SK-N-SH (cell line): ENCODE results near the gene PMP22. TPM values are rescaled to one million over a fixed set of nuclear protein-coding genes. Genes with fewer than 3 reads are reported as not detected.

ENCODE experiments used
- CTCF ChIA-PET: fragments of 300-600, 350-600 bp; formaldehyde crosslinking; extraction: SDS; loops from one replicate; lab custom pipeline; 2021; lab: Yijun Ruan, JAX
- POLR2A ChIA-PET: fragments of 350-600 bp; sonication (Branson Sonifier 250); formaldehyde crosslinking; extraction: SDS; loops from one replicate; lab custom pipeline; 2020; ENCODE audit warnings: antibody characterized with exemption, inconsistent platforms; lab: Yijun Ruan, JAX
- DNase-seq: peaks from one replicate; pipeline ENCODE4 v3.0.0; 2012
- H2AFZ ChIP-seq: fragments of 200-600 bp; sonication (generic); 2 replicates; pipeline ENCODE4 v1.8.1; 2016; ENCODE audit warnings: antibody characterized with exemption, mild to moderate bottlenecking, low read depth
- H3F3A ChIP-seq: fragments of 200-600 bp; sonication (generic); replicated peaks from 2 replicates; pipeline ENCODE3; 2016; ENCODE audit warnings: antibody characterized with exemption, mild to moderate bottlenecking; ENCODE audit not compliant: insufficient read depth
- H3K27ac ChIP-seq, 2 experiments: fragments of 200-500 bp in 1 of 2; fragments of 200-600 bp in 1 of 2; sonication (Bioruptor generic) in 1 of 2; sonication (generic), shearing (Covaris generic) in 1 of 2; 2 replicates each; pipeline versions ENCODE4 v1.5.1 to v1.6.1; 2014 to 2016; ENCODE audit warnings: low read depth in 2 of 2, inconsistent platforms in 1 of 2, low read length in 1 of 2, mild to moderate bottlenecking in 1 of 2, mixed read lengths in 1 of 2
- H3K27me3 ChIP-seq: fragments of 200-600 bp; sonication (generic), shearing (Covaris generic); 2 replicates; pipeline ENCODE4 v1.6.1; 2016; ENCODE audit warnings: mixed run types; ENCODE audit not compliant: insufficient read depth
- H3K36me3 ChIP-seq, 2 experiments: fragments of 200-500 bp in 1 of 2; fragments of 200-600 bp in 1 of 2; sonication (Bioruptor generic) in 1 of 2; sonication (generic) in 1 of 2; replicated peaks in 1 of 2; 2 replicates each; pipeline versions ENCODE3 to v1.5.1; 2014 to 2016; ENCODE audit warnings: low read length in 1 of 2, mild to moderate bottlenecking in 1 of 2; ENCODE audit not compliant: insufficient read depth in 2 of 2, control insufficient read depth in 1 of 2
- H3K4me1 ChIP-seq, 2 experiments: fragments of 200-500 bp in 1 of 2; fragments of 200-600 bp in 1 of 2; sonication (Bioruptor generic) in 1 of 2; sonication (generic), shearing (Covaris generic) in 1 of 2; 2 replicates each; pipeline versions ENCODE4 v1.5.1 to v1.6.1; 2014 to 2016; ENCODE audit warnings: low read depth in 1 of 2, low read length in 1 of 2, mixed run types in 1 of 2; ENCODE audit not compliant: insufficient read depth in 2 of 2, control insufficient read depth in 1 of 2
- H3K4me2 ChIP-seq: fragments of 200-600 bp; sonication (generic), shearing (Covaris generic); 2 replicates; pipeline ENCODE4 v1.6.1; 2017; ENCODE audit warnings: mixed run types
- H3K4me3 ChIP-seq, 2 experiments: fragments of 200-500 bp in 1 of 2; fragments of 200-600 bp in 1 of 2; sonication (Bioruptor generic) in 1 of 2; sonication (generic), shearing (Covaris generic) in 1 of 2; 2 replicates each; pipeline versions ENCODE4 v1.5.1 to v1.8.1; 2014 to 2016; ENCODE audit warnings: low read depth in 2 of 2, inconsistent platforms in 1 of 2, low read length in 1 of 2, mild to moderate bottlenecking in 1 of 2, mixed read lengths in 1 of 2, moderate library complexity in 1 of 2
- H3K79me2 ChIP-seq: fragments of 200-600 bp; sonication (generic); 2 replicates; pipeline ENCODE4 v1.8.1; 2017; ENCODE audit warnings: mild to moderate bottlenecking; ENCODE audit not compliant: insufficient read depth
- H3K9ac ChIP-seq: fragments of 200-600 bp; sonication (generic); 2 replicates; pipeline ENCODE4 v1.6.1; 2017; ENCODE audit warnings: mixed run types
- H3K9me2 ChIP-seq: fragments of 200-600 bp; sonication (generic); 2 replicates; pipeline ENCODE4 v1.6.1; 2017; ENCODE audit warnings: mixed run types
- H3K9me3 ChIP-seq: fragments of 200-600 bp; sonication (generic); 2 replicates; pipeline ENCODE4 v1.6.1; 2017; ENCODE audit warnings: mixed run types, mild to moderate bottlenecking, moderate library complexity
- H4K20me1 ChIP-seq: fragments of 200-600 bp; sonication (generic); 2 replicates; pipeline ENCODE4 v1.6.1; 2017; ENCODE audit warnings: mild to moderate bottlenecking, mixed run types; ENCODE audit not compliant: insufficient read depth
- ELF1 ChIP-seq: IDR thresholded peaks from 2 replicates; pipeline ENCODE4 v1.4.0; 2012
- EP300 ChIP-seq, 2 experiments: IDR thresholded peaks; 2 replicates each; pipeline versions ENCODE4 v1.4.0 to v1.6.1; 2012; ENCODE audit warnings: borderline replicate concordance in 1 of 2, low read depth in 1 of 2, low read length in 1 of 2
- FOXM1 ChIP-seq: IDR thresholded peaks from 2 replicates; pipeline ENCODE4 v1.4.0; 2012; ENCODE audit warnings: low read depth, mild to moderate bottlenecking
- GATA2 ChIP-seq: sonication (generic); formaldehyde crosslinking; IDR thresholded peaks from 2 replicates; pipeline ENCODE4 v1.5.0; 2020; ENCODE audit warnings: mild to moderate bottlenecking, missing genetic modification reagents
- JUND ChIP-seq: IDR thresholded peaks from 2 replicates; pipeline ENCODE4 v1.4.0; 2012
- MXI1 ChIP-seq: IDR thresholded peaks from 2 replicates; pipeline ENCODE4 v1.6.1; 2012; ENCODE audit warnings: mild to moderate bottlenecking, low read depth, low read length, improper control_type of control experiment
- NFIC ChIP-seq: IDR thresholded peaks from 2 replicates; pipeline ENCODE4 v1.4.0; 2012; ENCODE audit warnings: borderline replicate concordance
- NRF1 ChIP-seq: IDR thresholded peaks from 2 replicates; pipeline ENCODE4 v1.6.1; 2012; ENCODE audit warnings: low read depth, mild to moderate bottlenecking, low read length
- RAD21 ChIP-seq: IDR thresholded peaks from 2 replicates; pipeline ENCODE4 v1.6.1; 2012; ENCODE audit warnings: mild to moderate bottlenecking, low read length
- RFX5 ChIP-seq: IDR thresholded peaks from 2 replicates; pipeline ENCODE4 v1.6.1; 2012; ENCODE audit warnings: mild to moderate bottlenecking, improper control_type of control experiment, low read length
- RXRA ChIP-seq: IDR thresholded peaks from 2 replicates; pipeline ENCODE4 v1.4.0; 2012; ENCODE audit warnings: low read depth, mild to moderate bottlenecking, borderline replicate concordance
- SIN3A ChIP-seq: IDR thresholded peaks from 2 replicates; pipeline ENCODE4 v1.6.1; 2012; ENCODE audit warnings: low read depth, mild to moderate bottlenecking, low read length, moderate library complexity, borderline replicate concordance
- SMC3 ChIP-seq: IDR thresholded peaks from 2 replicates; pipeline ENCODE4 v1.6.1; 2012; ENCODE audit warnings: low read depth, low read length, improper control_type of control experiment
- YY1 ChIP-seq: IDR thresholded peaks from 2 replicates; pipeline ENCODE4 v1.4.0; 2012; ENCODE audit warnings: low read depth, mild to moderate bottlenecking
- WGBS: methylation state at CpG from one replicate; pipeline ENCODE4 v1.1.6; 2017; ENCODE audit warnings: low lambda C conversion rate; 5-methylcytosine and 5-hydroxymethylcytosine counted together
- polyA plus RNA-seq, 3 experiments: library from polyadenylated mRNA; depleted of rRNA; stranded (reverse); fragments of >200 nt; gene quantifications; 2 replicates each; pipeline ENCODE4 v1.2.3, GENCODE V29; 2012
- TF ChIP-seq, protein P1 (sequence below): IDR thresholded peaks from 2 replicates; pipeline ENCODE4; 2012
- TF ChIP-seq, protein P2 (sequence below): IDR thresholded peaks from 2 replicates; pipeline ENCODE4 v1.4.0; 2012; ENCODE audit warnings: low read depth, borderline replicate concordance
- TF ChIP-seq, protein P3 (sequence below): IDR thresholded peaks from 2 replicates; pipeline ENCODE4 v1.4.0; 2012; ENCODE audit warnings: low read depth
- TF ChIP-seq, protein P4 (sequence below): fragments of 150-350 bp; IDR thresholded peaks from 2 replicates; pipeline ENCODE4 v1.6.1; 2016; ENCODE audit warnings: mild to moderate bottlenecking, low read depth, low read length
- TF ChIP-seq, protein P5 (sequence below): fragments of 200-600 bp; sonication (generic); IDR thresholded peaks from 2 replicates; pipeline ENCODE4 v1.6.1; 2017; ENCODE audit warnings: antibody characterized with exemption, mild to moderate bottlenecking, moderate library complexity

Gene PMP22
- polyA plus RNA-seq, 1 of the 3 experiments (the other 2 are of a cell fraction), result 82.5 TPM

DNA sequence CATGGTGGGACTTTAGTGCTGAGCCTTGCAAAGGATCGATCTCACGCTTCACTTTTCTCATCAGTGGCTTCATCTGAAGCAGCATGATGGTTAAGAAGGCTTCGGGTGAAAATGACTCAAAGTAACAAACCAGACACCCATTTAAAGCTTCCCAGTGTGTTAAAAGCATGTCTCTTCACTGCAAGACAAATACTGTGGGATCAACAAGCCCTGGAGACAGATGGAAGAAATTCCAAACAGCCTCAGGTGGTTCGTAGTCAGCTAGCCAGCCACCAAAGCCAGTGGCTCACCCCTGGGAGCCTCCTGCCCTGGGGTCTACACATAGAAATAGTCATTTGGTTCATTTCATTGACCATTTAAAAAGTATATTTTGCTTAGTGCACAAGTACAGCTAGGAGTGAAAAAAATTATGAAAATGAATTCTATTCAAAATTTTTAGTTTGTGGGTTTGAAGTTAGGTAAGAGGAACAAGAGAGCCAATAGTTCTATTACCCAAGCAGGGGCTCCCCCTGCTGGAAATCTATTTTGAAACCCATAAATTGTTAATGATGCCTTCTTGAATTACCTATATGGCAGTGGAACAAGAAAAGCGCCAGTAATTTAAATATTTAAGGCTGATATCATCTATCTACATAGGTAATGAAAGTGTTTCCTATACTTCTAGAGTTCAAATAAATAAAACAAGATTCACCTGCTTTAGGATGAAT is 51.6 kb downstream of the PMP22 start:
- no peaks in the 10 kb centered on the region for H3K79me2 ChIP-seq
- H3K27ac ChIP-seq, result no peak overlapping the region
- H3K9me3 ChIP-seq, result no peaks in the 10 kb centered on the region
- ChIA-PET POLR2A (interaction anchor here (0.7 kb wide), 1 partner anchor 35 kb away, joined by 3 read pairs; no protein-coding TSS in a partner anchor), CTCF (interaction anchor here (0.6 to 2.2 kb wide), 15 partner anchors 8 to 304 kb away, joined by 3 to 11 read pairs (median 3); no protein-coding TSS in a partner anchor)
- H3K27me3 ChIP-seq, result no peaks in the 10 kb centered on the region
- no peak for TF ChIP-seq NRF1
- TF ChIP-seq YY1, result no peak
- TF ChIP-seq, protein P1, sequence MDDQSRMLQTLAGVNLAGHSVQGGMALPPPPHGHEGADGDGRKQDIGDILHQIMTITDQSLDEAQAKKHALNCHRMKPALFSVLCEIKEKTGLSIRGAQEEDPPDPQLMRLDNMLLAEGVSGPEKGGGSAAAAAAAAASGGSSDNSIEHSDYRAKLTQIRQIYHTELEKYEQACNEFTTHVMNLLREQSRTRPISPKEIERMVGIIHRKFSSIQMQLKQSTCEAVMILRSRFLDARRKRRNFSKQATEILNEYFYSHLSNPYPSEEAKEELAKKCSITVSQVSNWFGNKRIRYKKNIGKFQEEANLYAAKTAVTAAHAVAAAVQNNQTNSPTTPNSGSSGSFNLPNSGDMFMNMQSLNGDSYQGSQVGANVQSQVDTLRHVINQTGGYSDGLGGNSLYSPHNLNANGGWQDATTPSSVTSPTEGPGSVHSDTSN, result no peak
- TF ChIP-seq, protein P2, sequence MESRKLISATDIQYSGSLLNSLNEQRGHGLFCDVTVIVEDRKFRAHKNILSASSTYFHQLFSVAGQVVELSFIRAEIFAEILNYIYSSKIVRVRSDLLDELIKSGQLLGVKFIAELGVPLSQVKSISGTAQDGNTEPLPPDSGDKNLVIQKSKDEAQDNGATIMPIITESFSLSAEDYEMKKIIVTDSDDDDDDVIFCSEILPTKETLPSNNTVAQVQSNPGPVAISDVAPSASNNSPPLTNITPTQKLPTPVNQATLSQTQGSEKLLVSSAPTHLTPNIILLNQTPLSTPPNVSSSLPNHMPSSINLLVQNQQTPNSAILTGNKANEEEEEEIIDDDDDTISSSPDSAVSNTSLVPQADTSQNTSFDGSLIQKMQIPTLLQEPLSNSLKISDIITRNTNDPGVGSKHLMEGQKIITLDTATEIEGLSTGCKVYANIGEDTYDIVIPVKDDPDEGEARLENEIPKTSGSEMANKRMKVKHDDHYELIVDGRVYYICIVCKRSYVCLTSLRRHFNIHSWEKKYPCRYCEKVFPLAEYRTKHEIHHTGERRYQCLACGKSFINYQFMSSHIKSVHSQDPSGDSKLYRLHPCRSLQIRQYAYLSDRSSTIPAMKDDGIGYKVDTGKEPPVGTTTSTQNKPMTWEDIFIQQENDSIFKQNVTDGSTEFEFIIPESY, result no peak
- TF ChIP-seq JUND, result no peak
- TF ChIP-seq RFX5, result no peak
- no peak for TF ChIP-seq EP300 (IDR thresholded peaks at IDR 0.05; ENCODE audit: borderline replicate concordance in 1 of 2, low read depth in 1 of 2, low read length in 1 of 2)
- no peak for TF ChIP-seq SIN3A
- TF ChIP-seq, protein P3, sequence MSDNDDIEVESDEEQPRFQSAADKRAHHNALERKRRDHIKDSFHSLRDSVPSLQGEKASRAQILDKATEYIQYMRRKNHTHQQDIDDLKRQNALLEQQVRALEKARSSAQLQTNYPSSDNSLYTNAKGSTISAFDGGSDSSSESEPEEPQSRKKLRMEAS, result no peak
- TF ChIP-seq GATA2 (CRISPR knock-in tag), result no peak
- TF ChIP-seq, protein P4, sequence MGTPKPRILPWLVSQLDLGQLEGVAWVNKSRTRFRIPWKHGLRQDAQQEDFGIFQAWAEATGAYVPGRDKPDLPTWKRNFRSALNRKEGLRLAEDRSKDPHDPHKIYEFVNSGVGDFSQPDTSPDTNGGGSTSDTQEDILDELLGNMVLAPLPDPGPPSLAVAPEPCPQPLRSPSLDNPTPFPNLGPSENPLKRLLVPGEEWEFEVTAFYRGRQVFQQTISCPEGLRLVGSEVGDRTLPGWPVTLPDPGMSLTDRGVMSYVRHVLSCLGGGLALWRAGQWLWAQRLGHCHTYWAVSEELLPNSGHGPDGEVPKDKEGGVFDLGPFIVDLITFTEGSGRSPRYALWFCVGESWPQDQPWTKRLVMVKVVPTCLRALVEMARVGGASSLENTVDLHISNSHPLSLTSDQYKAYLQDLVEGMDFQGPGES, result no peak
- no peak for TF ChIP-seq RXRA
- TF ChIP-seq ELF1, result no peak
- peak; percentile 16; the same call in 1 of the 2 replicates for TF ChIP-seq SMC3
- TF ChIP-seq RAD21, result peak; percentile 70
- TF ChIP-seq FOXM1, result no peak
- TF ChIP-seq, protein P5, sequence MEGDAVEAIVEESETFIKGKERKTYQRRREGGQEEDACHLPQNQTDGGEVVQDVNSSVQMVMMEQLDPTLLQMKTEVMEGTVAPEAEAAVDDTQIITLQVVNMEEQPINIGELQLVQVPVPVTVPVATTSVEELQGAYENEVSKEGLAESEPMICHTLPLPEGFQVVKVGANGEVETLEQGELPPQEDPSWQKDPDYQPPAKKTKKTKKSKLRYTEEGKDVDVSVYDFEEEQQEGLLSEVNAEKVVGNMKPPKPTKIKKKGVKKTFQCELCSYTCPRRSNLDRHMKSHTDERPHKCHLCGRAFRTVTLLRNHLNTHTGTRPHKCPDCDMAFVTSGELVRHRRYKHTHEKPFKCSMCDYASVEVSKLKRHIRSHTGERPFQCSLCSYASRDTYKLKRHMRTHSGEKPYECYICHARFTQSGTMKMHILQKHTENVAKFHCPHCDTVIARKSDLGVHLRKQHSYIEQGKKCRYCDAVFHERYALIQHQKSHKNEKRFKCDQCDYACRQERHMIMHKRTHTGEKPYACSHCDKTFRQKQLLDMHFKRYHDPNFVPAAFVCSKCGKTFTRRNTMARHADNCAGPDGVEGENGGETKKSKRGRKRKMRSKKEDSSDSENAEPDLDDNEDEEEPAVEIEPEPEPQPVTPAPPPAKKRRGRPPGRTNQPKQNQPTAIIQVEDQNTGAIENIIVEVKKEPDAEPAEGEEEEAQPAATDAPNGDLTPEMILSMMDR, result peak; percentile 51
- no peak for TF ChIP-seq MXI1
- no peak for TF ChIP-seq NFIC
- no peak overlapping the region for H3K4me3 ChIP-seq
- no peaks in the 10 kb centered on the region for H4K20me1 ChIP-seq
- H3K9ac ChIP-seq, result no peak overlapping the region
- DNase-seq, result peak; percentile 31
- H3F3A ChIP-seq, result no peaks in the 10 kb centered on the region
- WGBS, result 71% methylated on average over 4 of the region's 5 CpGs
- peaks cover 0 to 5% of the 10 kb centered on the region in 2 experiments; a peak in 1 of 4 replicates for H3K4me1 ChIP-seq
- H3K9me2 ChIP-seq, result no peaks in the 10 kb centered on the region
- no peak overlapping the region for H2AFZ ChIP-seq
- H3K36me3 ChIP-seq, result no peaks in the 10 kb centered on the region
- no peak overlapping the region for H3K4me2 ChIP-seq
